A673 (cell line): Measurements from ENCODE around the gene FIGN. TPM values are rescaled to one million over a fixed set of nuclear protein-coding genes. Genes with fewer than 3 reads are reported as not detected.

Experiments used
- BruUV-seq: library from RNA; stranded (reverse); fragments of 400-500 nt; replicated peaks from 2 replicates; lab custom pipeline; 2021; lab: Mats Ljungman, UMichigan
- CTCF ChIA-PET: fragments of 300-600 bp; sonication (Branson Sonifier 250); formaldehyde crosslinking; loops from one replicate; lab custom pipeline; 2022; ENCODE audit warnings: antibody characterized with exemption; lab: Charles Lee
- POLR2A ChIA-PET: fragments of 300-600 bp; sonication (Branson Sonifier 250); formaldehyde crosslinking; loops from one replicate; lab custom pipeline; 2022; ENCODE audit warnings: antibody characterized with exemption; ENCODE audit not compliant: low non-redundant PET; lab: Charles Lee
- DNase-seq: peaks from one replicate; pipeline ENCODE4 v3.0.0-alpha.2; 2015; ENCODE audit warnings: low spot score
- H3K27ac ChIP-seq: fragments of 200-600 bp; sonication (generic); 2 replicates; pipeline ENCODE4 v1.5.1; 2016; ENCODE audit warnings: mixed run types, low read depth, mild to moderate bottlenecking, mixed read lengths, antibody characterized with exemption, low read length; ENCODE audit not compliant: poor library complexity, severe bottlenecking
- H3K27me3 ChIP-seq: fragments of 200-600 bp; sonication (generic); replicated peaks from 2 replicates; pipeline ENCODE4 v1.6.1; 2017; ENCODE audit warnings: mixed run types, low read depth, mild to moderate bottlenecking, mixed read lengths, antibody characterized with exemption, low read length; ENCODE audit not compliant: insufficient read depth, poor library complexity
- H3K36me3 ChIP-seq: fragments of 200-600 bp; sonication (generic); 2 replicates; pipeline ENCODE4 v1.6.1; 2016; ENCODE audit warnings: mixed run types, mild to moderate bottlenecking, mixed read lengths, antibody characterized with exemption, low read length; ENCODE audit not compliant: insufficient read depth, poor library complexity, severe bottlenecking
- H3K4me1 ChIP-seq: fragments of 200-600 bp; sonication (generic); 2 replicates; pipeline ENCODE4 v1.6.1; 2017; ENCODE audit warnings: mixed run types, mild to moderate bottlenecking, mixed read lengths, antibody characterized with exemption, low read length; ENCODE audit not compliant: insufficient read depth, poor library complexity, severe bottlenecking
- H3K4me3 ChIP-seq: fragments of 200-600 bp; sonication (generic); 2 replicates; pipeline ENCODE4 v1.5.1; 2016; ENCODE audit warnings: low read depth, mixed run types, mild to moderate bottlenecking, mixed read lengths, low read length; ENCODE audit not compliant: poor library complexity, severe bottlenecking
- H3K9me3 ChIP-seq: fragments of 200-600 bp; sonication (generic); 2 replicates; pipeline ENCODE4 v1.6.1; 2016; ENCODE audit warnings: mixed run types, low read depth, mild to moderate bottlenecking, mixed read lengths, antibody characterized with exemption, low read length; ENCODE audit not compliant: poor library complexity, severe bottlenecking
- CTCF ChIP-seq: fragments of 300-800, 200-600 bp; sonication (generic); conservative IDR thresholded peaks from 2 replicates; pipeline ENCODE4 v1.5.1; 2017; ENCODE audit warnings: low read depth, mild to moderate bottlenecking, antibody characterized with exemption, low read length, moderate library complexity, mixed read lengths
- EZH2 ChIP-seq: fragments of 200-600 bp; sonication (generic); IDR thresholded peaks from 2 replicates; pipeline ENCODE4 v1.6.1; 2017; ENCODE audit warnings: borderline replicate concordance, low read depth, mild to moderate bottlenecking, mixed read lengths, antibody characterized with exemption, low read length; ENCODE audit not compliant: poor library complexity, severe bottlenecking
- intact Hi-C: fragments of 100-400 bp; cut with micrococcal nuclease; formaldehyde crosslinking; loops from one replicate; pipeline ENCODE4 v1.10.0; 2022; ENCODE audit not compliant: unreplicated experiment
- total RNA-seq: library from RNA; stranded (reverse); gene quantifications from 2 replicates; pipeline ENCODE4 v1.2.3, GENCODE V29; 2021

FIGN gene
- total RNA-seq, 1 experiment from 2014 or later = 0.24 TPM

GRCh38 chr2:163580757-163581156 lies 155.1 kb downstream of the FIGN start:
- H3K27ac ChIP-seq = no peak overlapping the region
- ChIA-PET CTCF (no interaction called here), POLR2A (no interaction called here)
- H3K4me3 ChIP-seq = no peak overlapping the region
- no peak for DNase-seq
- intact Hi-C loops = no loop called here
- no peaks in the 10 kb centered on the region for H3K4me1 ChIP-seq
- H3K36me3 ChIP-seq = no peaks in the 10 kb centered on the region
- H3K9me3 ChIP-seq = no peaks in the 10 kb centered on the region
- H3K27me3 ChIP-seq = peaks cover under 1% of the 10 kb centered on the region
- no TSS peak for BruUV-seq
- TF ChIP-seq EZH2 (no peak), CTCF (no peak)

GRCh38 chr2:163574309-163574708 lies 161.5 kb downstream of the FIGN start:
- Histone ChIP-seq H3K9me3 (no peaks in the 10 kb centered on the region), H3K27ac (no peak overlapping the region), H3K4me1 (no peaks in the 10 kb centered on the region), H3K36me3 (no peaks in the 10 kb centered on the region), H3K4me3 (no peak overlapping the region), H3K27me3 (no peaks in the 10 kb centered on the region)
- intact Hi-C loops = no loop called here
- BruUV-seq = no TSS peak
- TF ChIP-seq CTCF (no peak), EZH2 (no peak)
- no peak for DNase-seq
- ChIA-PET POLR2A (no interaction called here), CTCF (no interaction called here)

GRCh38 chr2:163573652-163574051 lies 162.2 kb downstream of the FIGN start:
- Histone ChIP-seq H3K4me3 (no peak overlapping the region), H3K27ac (no peak overlapping the region), H3K36me3 (no peaks in the 10 kb centered on the region), H3K27me3 (no peaks in the 10 kb centered on the region), H3K9me3 (no peaks in the 10 kb centered on the region), H3K4me1 (no peaks in the 10 kb centered on the region)
- DNase-seq = no peak
- no TSS peak for BruUV-seq
- ChIA-PET CTCF (no interaction called here), POLR2A (no interaction called here)
- TF ChIP-seq CTCF = no peak
- no peak for TF ChIP-seq EZH2
- intact Hi-C loops = no loop called here
